K562 (cell line): ENCODE results near the gene SORL1-AS1.

Experiments used
- ATAC-seq: fragments of 200-7000 bp; cut with Tn5 transposase; 3 replicates; pipeline ENCODE4 v1.9.1; 2020; ENCODE audit warnings: moderate library complexity
- BruUV-seq: library from RNA; stranded (reverse); fragments of 400-500 nt; replicated peaks from 2 replicates; lab custom pipeline; 2021; lab: Mats Ljungman, UMichigan
- CTCF ChIA-PET: fragments of 300-600 bp; formaldehyde crosslinking; extraction: SDS; loops from one replicate; lab custom pipeline; 2021; ENCODE audit warnings: low intra/inter-chr PET ratio; lab: Yijun Ruan, JAX
- POLR2A ChIA-PET: fragments of 300-600, 350-650 bp; sonication (Branson Sonifier 250); formaldehyde crosslinking; extraction: SDS; loops from one replicate; lab custom pipeline; 2021; ENCODE audit warnings: antibody characterized with exemption, inconsistent platforms; lab: Yijun Ruan, JAX
- DNase-seq, 4 experiments: peaks; one replicate each; pipeline versions ENCODE4 v3.0.0 to v3.0.0-alpha.2; 2011 to 2018; ENCODE audit warnings: low spot score in 3 of 4, mixed read lengths in 3 of 4; ENCODE audit errors: extremely low read depth in 1 of 4
- FAIRE-seq: peaks from 2 replicates; lab custom pipeline; 2011; peaks lifted over from hg19 to GRCh38; lab: Jason Lieb, UNC
- H2AFZ ChIP-seq: 2 replicates; pipeline ENCODE4 v1.6.0; 2011; ENCODE audit warnings: low read depth, low read length, control low read depth, inconsistent platforms
- H3K27ac ChIP-seq: fragments of 200-600 bp; 3 replicates; pipeline ENCODE4 v1.8.0; 2011; ENCODE audit warnings: low read depth, mild to moderate bottlenecking, control low read depth, inconsistent platforms, low read length, moderate library complexity, mixed read lengths; ENCODE audit errors: extremely low read depth
- H3K27me3 ChIP-seq, 2 experiments: fragments of 300-600 bp in 1 of 2; 2 replicates in 1 of 2; 3 replicates in 1 of 2; pipeline versions ENCODE4 v1.6.0 to v1.8.0; 2011; ENCODE audit warnings: inconsistent platforms in 2 of 2, low read length in 2 of 2, mild to moderate bottlenecking in 1 of 2, mixed read lengths in 1 of 2, moderate library complexity in 1 of 2; ENCODE audit not compliant: control insufficient read depth in 2 of 2, insufficient read depth in 2 of 2
- H3K36me3 ChIP-seq: fragments of 300-600 bp; 3 replicates; pipeline ENCODE4 v1.8.0; 2011; ENCODE audit warnings: mild to moderate bottlenecking, low read length, inconsistent platforms; ENCODE audit not compliant: control insufficient read depth, insufficient read depth
- H3K4me1 ChIP-seq, 2 experiments: fragments of 200-600 bp in 1 of 2; replicated peaks in 1 of 2; 2 replicates in 1 of 2; 3 replicates in 1 of 2; pipeline versions ENCODE4 v1.5.1 to v1.8.0; 2011; ENCODE audit warnings: inconsistent platforms in 2 of 2, low read length in 2 of 2, mild to moderate bottlenecking in 1 of 2, mixed read lengths in 1 of 2, moderate library complexity in 1 of 2; ENCODE audit not compliant: control insufficient read depth in 2 of 2, insufficient read depth in 2 of 2
- H3K4me2 ChIP-seq: 2 replicates; pipeline ENCODE4 v1.6.1; 2011; ENCODE audit warnings: low read length, control low read depth, inconsistent platforms, mixed read lengths; ENCODE audit not compliant: insufficient read depth
- H3K4me3 ChIP-seq: fragments of 200-600 bp; sonication (generic), shearing (Covaris generic); 2 replicates; pipeline ENCODE4 v1.5.1; 2016; ENCODE audit warnings: control low read depth, inconsistent platforms
- H3K79me2 ChIP-seq: fragments of 200-600 bp; 3 replicates; pipeline ENCODE4 v1.8.0; 2011; ENCODE audit warnings: low read length, inconsistent platforms; ENCODE audit not compliant: control insufficient read depth, insufficient read depth
- H3K9ac ChIP-seq, 2 experiments: 2 replicates each; pipeline versions ENCODE4 v1.6.0 to v1.6.1; 2011; ENCODE audit warnings: low read depth in 2 of 2, low read length in 2 of 2, control low read depth in 1 of 2, inconsistent platforms in 1 of 2, mild to moderate bottlenecking in 1 of 2, mixed read lengths in 1 of 2; ENCODE audit not compliant: insufficient read depth in 1 of 2
- H3K9me1 ChIP-seq: one replicate; pipeline ENCODE4 v1.6.0; 2011; ENCODE audit warnings: inconsistent platforms, mild to moderate bottlenecking, low read length, moderate library complexity; ENCODE audit not compliant: control insufficient read depth, insufficient read depth
- H3K9me3 ChIP-seq: replicated peaks from 2 replicates; pipeline ENCODE4 v1.5.1; 2011; ENCODE audit warnings: low read depth, low read length, inconsistent platforms; ENCODE audit not compliant: control insufficient read depth, insufficient read depth
- H4K20me1 ChIP-seq: replicated peaks from 2 replicates; pipeline ENCODE4 v1.6.1; 2011; ENCODE audit warnings: low read length, inconsistent platforms, mixed read lengths; ENCODE audit not compliant: control insufficient read depth, insufficient read depth
- FOXO4 ChIP-seq: fragments of 450-650 bp; formaldehyde crosslinking; IDR thresholded peaks from 2 replicates; pipeline ENCODE4 v1.4.0; 2020; ENCODE audit warnings: mild to moderate bottlenecking, moderate library complexity
- ILF3 ChIP-seq: fragments of 450-650 bp; IDR thresholded peaks from 2 replicates; pipeline ENCODE4 v1.6.1; 2018; ENCODE audit warnings: antibody characterized with exemption, mild to moderate bottlenecking, moderate library complexity, borderline replicate concordance
- MBD2 ChIP-seq: sonication (generic); IDR thresholded peaks from 2 replicates; pipeline ENCODE4 v1.6.1; 2016; ENCODE audit warnings: low read depth, borderline replicate concordance
- SETDB1 ChIP-seq: IDR thresholded peaks from one replicate; pipeline ENCODE4 v1.6.1; 2012; ENCODE audit warnings: low read length, control low read depth, inconsistent platforms
- WGBS: fragments of 100-300 bp; shearing (Covaris generic); methylation state at CpG from one replicate; pipeline ENCODE4 v1.1.6; 2016; ENCODE audit warnings: low coverage, mixed read lengths; ENCODE audit not compliant: insufficient coverage; ENCODE audit errors: missing lambda C conversion rate; 5-methylcytosine and 5-hydroxymethylcytosine counted together
- in situ Hi-C: fragments of 300-500 bp; cut with MboI; formaldehyde crosslinking; loops from 4 replicates; pipeline ENCODE4 v1.15.0; 2018; ENCODE audit warnings: inconsistent platforms, mixed read lengths
- intact Hi-C: fragments of 100-400 bp; cut with micrococcal nuclease; formaldehyde crosslinking; loops from 2 replicates; pipeline ENCODE4 v1.14.2; 2022
- TF ChIP-seq, protein P1 (sequence below): sonication (generic); formaldehyde crosslinking; IDR thresholded peaks from 2 replicates; pipeline ENCODE4 v1.9.0; 2022; ENCODE audit warnings: mild to moderate bottlenecking, missing genetic modification reagents
- TF ChIP-seq, protein P2 (sequence below), 2 experiments: fragments of 450-650 bp; formaldehyde crosslinking in 1 of 2; IDR thresholded peaks; 2 replicates each; pipeline versions ENCODE4 v1.4.0 to v1.6.1; 2014 to 2020; ENCODE audit warnings: mild to moderate bottlenecking in 2 of 2, borderline replicate concordance in 1 of 2, low read depth in 1 of 2

Gene SORL1-AS1

DNA sequence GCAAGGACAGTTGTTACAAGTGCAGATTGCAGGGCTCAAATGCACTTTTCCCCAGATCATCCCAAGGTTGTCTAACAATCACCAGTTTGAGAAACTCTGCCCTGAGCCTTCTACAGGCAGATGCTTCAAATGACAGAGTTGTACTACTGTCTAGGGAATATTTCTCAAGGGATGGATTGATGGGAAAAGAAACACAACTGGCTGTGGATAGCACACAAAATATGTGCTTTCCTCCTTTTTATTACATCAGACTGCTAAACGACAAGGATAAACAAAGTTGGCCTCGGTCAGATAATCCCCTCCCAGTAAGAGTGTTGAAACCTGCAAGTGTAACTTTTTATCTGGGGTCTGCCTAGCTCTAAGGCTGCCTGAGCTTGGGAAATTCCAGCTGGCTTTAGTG lies 46.6 kb upstream of the SORL1-AS1 start:
- POLR2A ChIA-PET = no interaction called here
- Histone ChIP-seq H3K27me3 (no peaks in the 10 kb centered on the region), H3K9me1 (no peaks in the 10 kb centered on the region), H3K36me3 (no peaks in the 10 kb centered on the region), H3K9ac (no peak overlapping the region), H3K4me1 (no peaks in the 10 kb centered on the region), H2AFZ (no peak overlapping the region), H4K20me1 (no peaks in the 10 kb centered on the region), H3K9me3 (no peaks in the 10 kb centered on the region)
- BruUV-seq = no TSS peak
- FAIRE-seq = no peak
- intact Hi-C loops = no loop called here
- WGBS = 0% methylated on average over 2 of the region's 2 CpGs
- TF ChIP-seq FOXO4 (CRISPR knock-in tag) (no peak), MBD2 (no peak), ILF3 (no peak), SETDB1 (no peak)
- TF ChIP-seq, protein P1, sequence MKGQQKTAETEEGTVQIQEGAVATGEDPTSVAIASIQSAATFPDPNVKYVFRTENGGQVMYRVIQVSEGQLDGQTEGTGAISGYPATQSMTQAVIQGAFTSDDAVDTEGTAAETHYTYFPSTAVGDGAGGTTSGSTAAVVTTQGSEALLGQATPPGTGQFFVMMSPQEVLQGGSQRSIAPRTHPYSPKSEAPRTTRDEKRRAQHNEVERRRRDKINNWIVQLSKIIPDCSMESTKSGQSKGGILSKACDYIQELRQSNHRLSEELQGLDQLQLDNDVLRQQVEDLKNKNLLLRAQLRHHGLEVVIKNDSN (CRISPR knock-in tag) = no peak
- TF ChIP-seq, protein P2, sequence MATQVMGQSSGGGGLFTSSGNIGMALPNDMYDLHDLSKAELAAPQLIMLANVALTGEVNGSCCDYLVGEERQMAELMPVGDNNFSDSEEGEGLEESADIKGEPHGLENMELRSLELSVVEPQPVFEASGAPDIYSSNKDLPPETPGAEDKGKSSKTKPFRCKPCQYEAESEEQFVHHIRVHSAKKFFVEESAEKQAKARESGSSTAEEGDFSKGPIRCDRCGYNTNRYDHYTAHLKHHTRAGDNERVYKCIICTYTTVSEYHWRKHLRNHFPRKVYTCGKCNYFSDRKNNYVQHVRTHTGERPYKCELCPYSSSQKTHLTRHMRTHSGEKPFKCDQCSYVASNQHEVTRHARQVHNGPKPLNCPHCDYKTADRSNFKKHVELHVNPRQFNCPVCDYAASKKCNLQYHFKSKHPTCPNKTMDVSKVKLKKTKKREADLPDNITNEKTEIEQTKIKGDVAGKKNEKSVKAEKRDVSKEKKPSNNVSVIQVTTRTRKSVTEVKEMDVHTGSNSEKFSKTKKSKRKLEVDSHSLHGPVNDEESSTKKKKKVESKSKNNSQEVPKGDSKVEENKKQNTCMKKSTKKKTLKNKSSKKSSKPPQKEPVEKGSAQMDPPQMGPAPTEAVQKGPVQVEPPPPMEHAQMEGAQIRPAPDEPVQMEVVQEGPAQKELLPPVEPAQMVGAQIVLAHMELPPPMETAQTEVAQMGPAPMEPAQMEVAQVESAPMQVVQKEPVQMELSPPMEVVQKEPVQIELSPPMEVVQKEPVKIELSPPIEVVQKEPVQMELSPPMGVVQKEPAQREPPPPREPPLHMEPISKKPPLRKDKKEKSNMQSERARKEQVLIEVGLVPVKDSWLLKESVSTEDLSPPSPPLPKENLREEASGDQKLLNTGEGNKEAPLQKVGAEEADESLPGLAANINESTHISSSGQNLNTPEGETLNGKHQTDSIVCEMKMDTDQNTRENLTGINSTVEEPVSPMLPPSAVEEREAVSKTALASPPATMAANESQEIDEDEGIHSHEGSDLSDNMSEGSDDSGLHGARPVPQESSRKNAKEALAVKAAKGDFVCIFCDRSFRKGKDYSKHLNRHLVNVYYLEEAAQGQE (IDR thresholded peaks at IDR 0.05; ENCODE audit: borderline replicate concordance) = no peak
- TF ChIP-seq, protein P2 (CRISPR knock-in tag; IDR thresholded peaks at IDR 0.05; ENCODE audit: low read depth) = no peak
- TF ChIP-seq, all 486 proteins: peak for 0
- DNase-seq = no peak
- in situ Hi-C loops = no loop called here
- Histone ChIP-seq H3K4me3 (no peak overlapping the region), H3K27ac (no peak overlapping the region), H3K79me2 (no peaks in the 10 kb centered on the region), H3K4me2 (no peak overlapping the region)
- CTCF ChIA-PET = no interaction called here
- ATAC-seq = no peak
